H1 (cell line): ENCODE data around the gene RETNLB. TPM values are rescaled to one million over a fixed set of nuclear protein-coding genes. Genes with fewer than 3 reads are reported as not detected.

Experiments
- CTCF ChIA-PET: fragments of 300-600 bp; sonication (Branson Sonifier 250); formaldehyde crosslinking; loops from one replicate; lab custom pipeline; 2021; ENCODE audit not compliant: partially characterized antibody; lab: Charles Lee
- POLR2A ChIA-PET: fragments of 300-600 bp; sonication (Branson Sonifier 250); formaldehyde crosslinking; loops from one replicate; lab custom pipeline; 2021; ENCODE audit warnings: inconsistent platforms; ENCODE audit not compliant: partially characterized antibody; lab: Charles Lee
- DNase-seq, 2 experiments: peaks; one replicate each; pipeline versions ENCODE4 v3.0.0 to v3.0.0-alpha.2; 2010 to 2022; ENCODE audit warnings: low spot score in 2 of 2, low read depth in 1 of 2, mixed read lengths in 1 of 2
- FAIRE-seq: peaks from 2 replicates; lab custom pipeline; 2011; peaks lifted over from hg19 to GRCh38; lab: Jason Lieb, UNC
- H2AFZ ChIP-seq: 2 replicates; pipeline ENCODE4 v1.8.1; 2012; ENCODE audit warnings: low read length, inconsistent platforms
- H2AK5ac ChIP-seq: 2 replicates; pipeline ENCODE4 v1.6.1; 2013; ENCODE audit warnings: low read depth, low read length
- H2BK120ac ChIP-seq: replicated peaks from 2 replicates; pipeline ENCODE3; 2013; ENCODE audit warnings: low read depth, low read length, inconsistent platforms
- H2BK12ac ChIP-seq: 2 replicates; pipeline ENCODE4 v1.6.1; 2013; ENCODE audit warnings: low read depth, low read length
- H2BK15ac ChIP-seq: 2 replicates; pipeline ENCODE4 v1.6.1; 2013; ENCODE audit warnings: low read length
- H2BK20ac ChIP-seq: 2 replicates; pipeline ENCODE4 v1.6.1; 2013; ENCODE audit warnings: low read length
- H2BK5ac ChIP-seq: 2 replicates; pipeline ENCODE4 v1.6.1; 2013; ENCODE audit warnings: low read depth, low read length
- H3K14ac ChIP-seq: 2 replicates; pipeline ENCODE4 v1.6.1; 2013; ENCODE audit warnings: inconsistent platforms; ENCODE audit not compliant: insufficient read length
- H3K18ac ChIP-seq: 2 replicates; pipeline ENCODE4 v1.6.1; 2013; ENCODE audit warnings: low read length; ENCODE audit errors: extremely low read depth
- H3K23ac ChIP-seq: 2 replicates; pipeline ENCODE4 v1.6.1; 2013; ENCODE audit warnings: inconsistent platforms; ENCODE audit not compliant: insufficient read length
- H3K23me2 ChIP-seq: 2 replicates; pipeline ENCODE4 v1.6.1; 2013; ENCODE audit warnings: low read depth, low read length
- H3K27ac ChIP-seq: 2 replicates; pipeline ENCODE4 v1.6.1; 2011; ENCODE audit warnings: low read depth, low read length, inconsistent platforms
- H3K27me3 ChIP-seq, 4 experiments: replicated peaks in 1 of 4; 1 replicate in 1 of 4; 2 replicates in 3 of 4; pipeline versions ENCODE4 v1.6.1 to v1.8.1; 2011 to 2013; ENCODE audit warnings: low read length in 3 of 4, mild to moderate bottlenecking in 3 of 4, inconsistent platforms in 2 of 4, mixed read lengths in 2 of 4, moderate library complexity in 1 of 4; ENCODE audit not compliant: control insufficient read depth in 3 of 4, insufficient read depth in 3 of 4; ENCODE audit errors: extremely low read depth in 1 of 4
- H3K36me3 ChIP-seq, 4 experiments: 2 replicates each; pipeline versions ENCODE4 v1.6.1 to v1.8.1; 2011 to 2013; ENCODE audit warnings: mild to moderate bottlenecking in 4 of 4, low read length in 3 of 4, moderate library complexity in 2 of 4, control low read depth in 1 of 4, inconsistent platforms in 1 of 4; ENCODE audit not compliant: insufficient read depth in 4 of 4, control insufficient read depth in 2 of 4
- H3K4ac ChIP-seq: replicated peaks from 2 replicates; pipeline ENCODE3; 2013; ENCODE audit warnings: low read length, low read depth, mixed read lengths, inconsistent platforms; ENCODE audit not compliant: insufficient read length
- H3K4me1 ChIP-seq, 4 experiments: replicated peaks in 1 of 4; 1 replicate in 1 of 4; 2 replicates in 3 of 4; pipeline versions ENCODE4 v1.6.1 to v1.8.1; 2011 to 2013; ENCODE audit warnings: low read length in 3 of 4, inconsistent platforms in 2 of 4, mixed read lengths in 1 of 4; ENCODE audit not compliant: insufficient read depth in 4 of 4, control insufficient read depth in 3 of 4
- H3K4me2 ChIP-seq, 2 experiments: 2 replicates each; pipeline versions ENCODE4 v1.6.1 to v1.8.1; 2011 to 2013; ENCODE audit warnings: low read depth in 2 of 2, low read length in 2 of 2, control low read depth in 1 of 2, inconsistent platforms in 1 of 2, mild to moderate bottlenecking in 1 of 2; ENCODE audit not compliant: insufficient read depth in 1 of 2
- H3K4me3 ChIP-seq, 4 experiments: fragments of 200-600, 300-600 bp in 1 of 4; sonication (generic), shearing (Covaris generic), sonication (Bioruptor Twin) in 1 of 4; 2 replicates each; pipeline versions ENCODE4 v1.5.1 to v1.8.1; 2011 to 2016; ENCODE audit warnings: low read length in 4 of 4, low read depth in 3 of 4, control low read depth in 2 of 4, inconsistent platforms in 2 of 4, mild to moderate bottlenecking in 2 of 4, mixed read lengths in 1 of 4, moderate library complexity in 1 of 4; ENCODE audit not compliant: insufficient read depth in 2 of 4; ENCODE audit errors: extremely low read depth in 1 of 4
- H3K56ac ChIP-seq: replicated peaks from 2 replicates; pipeline ENCODE3; 2013; ENCODE audit warnings: low read depth, mild to moderate bottlenecking, mixed read lengths, low read length, inconsistent platforms; ENCODE audit not compliant: insufficient read length
- H3K79me1 ChIP-seq: 2 replicates; pipeline ENCODE4 v1.6.1; 2013; ENCODE audit warnings: low read depth, low read length, control low read depth
- H3K79me2 ChIP-seq, 2 experiments: 2 replicates each; pipeline versions ENCODE4 v1.6.1 to v1.8.1; 2012 to 2013; ENCODE audit warnings: low read length in 2 of 2, mild to moderate bottlenecking in 2 of 2, inconsistent platforms in 1 of 2; ENCODE audit not compliant: insufficient read depth in 2 of 2, control insufficient read depth in 1 of 2
- H3K9ac ChIP-seq, 4 experiments: replicated peaks in 1 of 4; 1 replicate in 1 of 4; 2 replicates in 3 of 4; pipeline versions ENCODE4 v1.6.1 to v1.8.1; 2011 to 2013; ENCODE audit warnings: low read depth in 3 of 4, low read length in 3 of 4, control low read depth in 2 of 4, mild to moderate bottlenecking in 2 of 4, moderate library complexity in 2 of 4, inconsistent platforms in 1 of 4; ENCODE audit errors: extremely low read depth in 1 of 4
- H3K9me3 ChIP-seq, 2 experiments: 2 replicates each; pipeline versions ENCODE4 v1.6.1 to v1.8.1; 2012 to 2013; ENCODE audit warnings: mild to moderate bottlenecking in 2 of 2, moderate library complexity in 2 of 2, control low read depth in 1 of 2, inconsistent platforms in 1 of 2, low read depth in 1 of 2, low read length in 1 of 2, mixed read lengths in 1 of 2; ENCODE audit not compliant: insufficient read depth in 2 of 2
- H4K20me1 ChIP-seq, 2 experiments: replicated peaks in 1 of 2; 2 replicates each; pipeline versions ENCODE3 to v1.8.1; 2011 to 2013; ENCODE audit warnings: inconsistent platforms in 2 of 2, low read length in 2 of 2, mild to moderate bottlenecking in 1 of 2; ENCODE audit not compliant: insufficient read depth in 2 of 2, control insufficient read depth in 1 of 2
- H4K5ac ChIP-seq: 2 replicates; pipeline ENCODE4 v1.6.1; 2013; ENCODE audit warnings: low read length, low read depth, mixed read lengths, inconsistent platforms; ENCODE audit not compliant: insufficient read length
- H4K8ac ChIP-seq: 2 replicates; pipeline ENCODE4 v1.8.0; 2013; ENCODE audit warnings: mild to moderate bottlenecking, moderate library complexity, low read length, inconsistent platforms; ENCODE audit not compliant: insufficient read depth; ENCODE audit errors: extremely low read depth
- H4K91ac ChIP-seq: replicated peaks from 2 replicates; pipeline ENCODE3; 2013; ENCODE audit warnings: low read length, mixed read lengths, inconsistent platforms; ENCODE audit not compliant: insufficient read length
- KDM5A ChIP-seq: fragments of 200-600 bp; IDR thresholded peaks from 2 replicates; pipeline ENCODE4 v1.7.1; 2012; ENCODE audit warnings: mild to moderate bottlenecking, low read length, inconsistent platforms, mixed read lengths
- MAX ChIP-seq: IDR thresholded peaks from 2 replicates; pipeline ENCODE4 v1.6.1; 2012; ENCODE audit warnings: inconsistent platforms
- RXRA ChIP-seq: IDR thresholded peaks from 2 replicates; pipeline ENCODE4 v1.6.1; 2011; ENCODE audit warnings: low read depth, mild to moderate bottlenecking, low read length, moderate library complexity; ENCODE audit not compliant: insufficient read depth
- TAF1 ChIP-seq: IDR thresholded peaks from 2 replicates; pipeline ENCODE4 v1.6.1; 2011; ENCODE audit warnings: mild to moderate bottlenecking, low read depth, low read length
- WGBS, 2 experiments: shearing (Covaris generic) in 1 of 2; methylation state at CpG; one replicate each; pipeline versions ENCODE4 v1.1.6 to v1.1.7; 2013 to 2015; ENCODE audit warnings: low lambda C conversion rate in 2 of 2, mixed read lengths in 2 of 2, inconsistent platforms in 1 of 2, low coverage in 1 of 2, missing lambda C conversion rate in 1 of 2; ENCODE audit not compliant: insufficient replicate concordance in 2 of 2, insufficient coverage in 1 of 2, insufficient read length in 1 of 2; ENCODE audit errors: extremely low coverage in 1 of 2, missing lambda C conversion rate in 1 of 2; 5-methylcytosine and 5-hydroxymethylcytosine counted together
- long read RNA-seq, 2 experiments: library from RNA in 1 of 2; library from capped mRNA in 1 of 2; stranded (forward); transcript quantifications; one replicate each; pipeline ENCODE4 v2.0.0, GENCODE V29; 2021; ENCODE audit warnings: inconsistent platforms in 1 of 2
- polyA minus RNA-seq, 3 experiments: library from RNA; depleted of rRNA, polyadenylated mRNA; stranded (reverse); fragments of >200 nt; gene quantifications; 1 replicate in 2 of 3; 2 replicates in 1 of 3; pipeline ENCODE4 v1.2.3, GENCODE V29; 2011
- polyA plus RNA-seq, 7 experiments: library from polyadenylated mRNA; depleted of rRNA in 3 of 7; stranded (reverse) in 5 of 7; unstranded in 2 of 7; fragments of >200 nt in 5 of 7; fragments of 200-250 nt in 2 of 7; gene quantifications; 1 replicate in 5 of 7; 2 replicates in 1 of 7; 4 replicates in 1 of 7; pipeline versions ENCODE4 v1.2.1 to v1.2.3, GENCODE V29; 2011 to 2013; ENCODE audit warnings: missing spikeins in 2 of 7, mixed read lengths in 2 of 7
- total RNA-seq: library from RNA; stranded (reverse); fragmentation: NEBNext Ultra II Directional; extraction: Animal tissue kit (Norgen Biotek cat#: 25700); gene quantifications from 2 replicates; pipeline ENCODE4 v1.2.1, GENCODE V29; 2021

Gene RETNLB, protein sequence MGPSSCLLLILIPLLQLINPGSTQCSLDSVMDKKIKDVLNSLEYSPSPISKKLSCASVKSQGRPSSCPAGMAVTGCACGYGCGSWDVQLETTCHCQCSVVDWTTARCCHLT
- not detected in 2 replicates for total RNA-seq
- polyA plus RNA-seq (2011; rRNA removed) = not detected in 2 replicates
- not detected for polyA plus RNA-seq (2011; cell fraction: cytosol; rRNA removed)
- polyA plus RNA-seq (2011; cell fraction: nucleus; rRNA removed) = not detected
- not detected in 4 replicates for polyA plus RNA-seq (2012, experiment 1 of 2)
- not detected for polyA plus RNA-seq (2012, experiment 2 of 2)
- polyA plus RNA-seq (2013, experiment 1 of 2) = not detected
- not detected for polyA plus RNA-seq (2013, experiment 2 of 2)
- not detected in 2 replicates for polyA minus RNA-seq (2011; rRNA and poly(A)+ RNA removed)
- polyA minus RNA-seq (2011; cell fraction: cytosol; rRNA and poly(A)+ RNA removed) = not detected
- not detected for polyA minus RNA-seq (2011; cell fraction: nucleus; rRNA and poly(A)+ RNA removed)
- long read RNA-seq, experiment 1 = 0 reads
- long read RNA-seq, experiment 2 = 0 reads

DNA sequence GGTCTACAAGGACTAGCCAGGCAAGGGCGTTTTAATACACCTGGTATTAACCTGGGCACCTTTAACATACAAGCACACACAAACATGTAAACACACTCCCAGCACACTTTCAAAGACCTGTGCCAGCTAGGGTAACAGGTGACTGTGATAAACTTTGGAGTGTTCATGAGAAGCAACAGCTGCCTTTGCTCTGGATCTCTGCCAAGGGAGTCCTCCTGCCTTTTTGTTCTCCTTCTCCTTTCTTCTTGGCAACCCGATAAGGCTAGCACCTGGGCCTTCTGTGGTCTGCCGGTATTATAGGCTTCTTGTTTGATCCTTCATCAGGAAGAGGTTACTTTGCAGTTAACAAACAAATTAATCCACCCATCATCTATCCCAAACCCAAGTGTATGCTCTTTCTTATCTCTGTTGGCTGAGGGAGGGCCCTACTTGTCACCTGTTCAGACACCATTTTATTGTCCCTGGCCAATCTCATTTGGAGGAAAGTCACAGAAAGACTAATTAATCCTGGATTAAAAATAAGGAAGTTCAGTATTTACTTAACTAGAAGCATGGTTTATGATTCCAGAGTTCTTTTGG is at the start of gene RETNLB:
Gene RETNLB (minus strand): TSS at position 7 of the 579 bp plus-strand sequence. CDS start 225 bp downstream, outside the sequence.
- POLR2A ChIA-PET = no interaction called here
- 91% methylated on average over 3 of the region's 3 CpGs; no CpG with 5 or more reads in 1 of the 2 experiments for WGBS, 2 experiments

More for the DNA sequence above, at the start of gene RETNLB:
- H3K9ac ChIP-seq = no peak within 1 kb of the TSS
- H3K4me3 ChIP-seq = no peak within 1 kb of the TSS
- H3K27me3 ChIP-seq = no peaks in the 10 kb centered on the region
- H3K56ac ChIP-seq = no peak within 1 kb of the TSS
- TF ChIP-seq TAF1 = no peak
- no peak for TF ChIP-seq KDM5A
- TF ChIP-seq MAX = no peak
- no peak for TF ChIP-seq RXRA
- peaks cover 0 to 4% of the 10 kb centered on the region in 2 experiments; a peak in 1 of 4 replicates for H3K9me3 ChIP-seq
- no peak within 1 kb of the TSS for H2BK15ac ChIP-seq
- H3K23me2 ChIP-seq = no peaks in the 10 kb centered on the region; the same call in 1 of the 2 replicates
- H3K27ac ChIP-seq = no peak within 1 kb of the TSS
- H3K18ac ChIP-seq = no peak within 1 kb of the TSS
- no peak within 1 kb of the TSS for H2AK5ac ChIP-seq
- H4K91ac ChIP-seq = no peak within 1 kb of the TSS
- no peaks in the 10 kb centered on the region for H3K4me1 ChIP-seq
- H3K79me2 ChIP-seq = no peaks in the 10 kb centered on the region
- no peak within 1 kb of the TSS; the same call in 1 of the 2 replicates for H2AFZ ChIP-seq
- H2BK12ac ChIP-seq = no peak within 1 kb of the TSS
- FAIRE-seq (no peak), DNase-seq (no peak)
- CTCF ChIA-PET = no interaction called here
- H3K79me1 ChIP-seq = no peaks in the 10 kb centered on the region
- no peak within 1 kb of the TSS for H4K8ac ChIP-seq
- no peak within 1 kb of the TSS for H2BK20ac ChIP-seq
- H2BK120ac ChIP-seq = no peak within 1 kb of the TSS
- H3K14ac ChIP-seq = no peak within 1 kb of the TSS
- no peaks in the 10 kb centered on the region for H4K20me1 ChIP-seq
- H3K4ac ChIP-seq = no peak within 1 kb of the TSS
- no peaks in the 10 kb centered on the region for H3K36me3 ChIP-seq
- H4K5ac ChIP-seq = no peak within 1 kb of the TSS
- no peak within 1 kb of the TSS for H3K23ac ChIP-seq
- H2BK5ac ChIP-seq = no peak within 1 kb of the TSS
- no peak within 1 kb of the TSS for H3K4me2 ChIP-seq
